ENCODE results near the gene LAMC2. TPM values are rescaled to one million over a fixed set of nuclear protein-coding genes. Genes with fewer than 3 reads are reported as not detected.

The LAMC2 gene
- total RNA-seq, 4 donors from 2014 or later: 24.2 to 46.5 (median 35.5) TPM

DNA sequence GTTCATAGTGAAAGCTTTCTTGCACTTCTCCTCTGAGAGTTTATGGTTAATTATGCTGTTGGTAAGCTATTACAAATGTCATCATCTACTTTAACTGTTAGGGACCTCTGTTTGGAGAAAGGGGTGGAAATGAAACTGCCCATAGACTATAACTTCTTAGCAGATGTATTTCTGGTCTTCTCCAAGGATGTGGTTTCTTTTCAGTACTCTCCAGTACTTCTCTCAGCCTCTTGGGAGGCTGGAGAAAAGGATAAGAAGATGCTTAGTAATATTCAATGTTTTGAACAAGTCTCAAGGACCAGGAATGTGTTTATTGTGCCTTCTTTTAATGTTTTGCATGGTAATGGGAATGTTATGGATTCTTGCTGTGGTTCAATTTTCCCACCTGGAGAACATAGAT, 60.4 kb downstream of the LAMC2 start:
- Histone ChIP-seq H3K4me3 (no peak overlapping the region), H3K4me1 (peaks cover 11% of the 10 kb centered on the region), H3K27me3 (no peaks in the 10 kb centered on the region), H3K27ac (no peak overlapping the region), H3K36me3 (no peaks in the 10 kb centered on the region), H3K9me3 (no peaks in the 10 kb centered on the region)
- TF ChIP-seq POLR2AphosphoS5 (IDR thresholded peaks at IDR 0.05) (no peak), EP300 (IDR thresholded peaks at IDR 0.05) (no peak), POLR2A (IDR thresholded peaks at IDR 0.05) (no peak)
- TF ChIP-seq, protein P1, sequence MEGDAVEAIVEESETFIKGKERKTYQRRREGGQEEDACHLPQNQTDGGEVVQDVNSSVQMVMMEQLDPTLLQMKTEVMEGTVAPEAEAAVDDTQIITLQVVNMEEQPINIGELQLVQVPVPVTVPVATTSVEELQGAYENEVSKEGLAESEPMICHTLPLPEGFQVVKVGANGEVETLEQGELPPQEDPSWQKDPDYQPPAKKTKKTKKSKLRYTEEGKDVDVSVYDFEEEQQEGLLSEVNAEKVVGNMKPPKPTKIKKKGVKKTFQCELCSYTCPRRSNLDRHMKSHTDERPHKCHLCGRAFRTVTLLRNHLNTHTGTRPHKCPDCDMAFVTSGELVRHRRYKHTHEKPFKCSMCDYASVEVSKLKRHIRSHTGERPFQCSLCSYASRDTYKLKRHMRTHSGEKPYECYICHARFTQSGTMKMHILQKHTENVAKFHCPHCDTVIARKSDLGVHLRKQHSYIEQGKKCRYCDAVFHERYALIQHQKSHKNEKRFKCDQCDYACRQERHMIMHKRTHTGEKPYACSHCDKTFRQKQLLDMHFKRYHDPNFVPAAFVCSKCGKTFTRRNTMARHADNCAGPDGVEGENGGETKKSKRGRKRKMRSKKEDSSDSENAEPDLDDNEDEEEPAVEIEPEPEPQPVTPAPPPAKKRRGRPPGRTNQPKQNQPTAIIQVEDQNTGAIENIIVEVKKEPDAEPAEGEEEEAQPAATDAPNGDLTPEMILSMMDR (IDR thresholded peaks at IDR 0.05): no peak
- no peak for DNase-seq (ENCODE audit: low spot score in 2 of 2)

DNA sequence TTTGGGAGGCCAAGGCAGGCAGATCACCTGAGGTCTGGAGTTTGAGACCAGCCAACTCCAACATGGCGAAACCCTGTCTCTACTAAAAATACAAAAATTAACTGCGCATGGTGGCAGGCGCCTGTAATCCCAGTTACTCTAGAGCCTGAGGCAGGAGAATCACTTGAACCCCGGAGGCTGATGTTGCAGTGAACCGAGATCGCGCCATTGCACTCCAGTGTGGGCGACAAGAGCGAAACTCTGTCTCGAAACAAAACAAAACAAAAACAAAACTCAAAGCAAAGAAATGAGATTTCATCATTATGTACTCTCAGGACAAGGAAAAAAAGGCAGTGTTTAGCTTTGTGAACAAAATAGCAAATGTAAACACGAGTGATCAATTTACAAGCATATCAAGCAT, 61.0 kb downstream of the LAMC2 start:
- H3K9me3 ChIP-seq: no peaks in the 10 kb centered on the region
- 97% methylated on average over 11 of the region's 11 CpGs for WGBS
- TF ChIP-seq POLR2A (IDR thresholded peaks at IDR 0.05) (no peak), POLR2AphosphoS5 (IDR thresholded peaks at IDR 0.05) (no peak), EP300 (IDR thresholded peaks at IDR 0.05) (no peak)
- TF ChIP-seq, protein P1 (IDR thresholded peaks at IDR 0.05): no peak
- H3K27ac ChIP-seq: no peak overlapping the region
- no peaks in the 10 kb centered on the region for H3K27me3 ChIP-seq
- no peak overlapping the region for H3K4me3 ChIP-seq
- DNase-seq (ENCODE audit: low spot score in 2 of 2): no peak
- H3K36me3 ChIP-seq: no peaks in the 10 kb centered on the region
- peaks cover 6% of the 10 kb centered on the region for H3K4me1 ChIP-seq

DNA sequence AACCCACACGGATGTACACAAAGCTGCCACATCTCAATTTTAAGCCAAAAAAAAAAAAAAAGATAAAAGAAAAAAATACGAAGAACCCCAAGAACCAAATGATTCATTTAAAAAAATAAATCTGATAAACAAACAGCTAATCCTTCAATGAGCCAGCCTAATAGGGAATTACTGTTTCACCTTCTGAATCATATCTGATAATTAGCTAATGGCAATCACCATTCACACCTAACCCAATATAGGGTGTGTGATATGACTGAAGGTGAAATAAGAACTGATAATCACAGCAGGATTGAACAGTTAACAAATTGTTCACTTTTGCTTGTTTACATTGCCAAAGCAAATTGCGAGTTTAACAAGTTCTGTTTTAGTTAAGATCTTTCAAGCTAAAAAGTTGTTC, 61.4 kb downstream of the LAMC2 start:
- Histone ChIP-seq H3K4me1 (peaks cover 6% of the 10 kb centered on the region), H3K4me3 (no peak overlapping the region), H3K9me3 (no peaks in the 10 kb centered on the region), H3K27me3 (no peaks in the 10 kb centered on the region), H3K27ac (no peak overlapping the region), H3K36me3 (no peaks in the 10 kb centered on the region)
- TF ChIP-seq POLR2A (IDR thresholded peaks at IDR 0.05): no peak
- no peak for TF ChIP-seq POLR2AphosphoS5 (IDR thresholded peaks at IDR 0.05)
- TF ChIP-seq EP300 (IDR thresholded peaks at IDR 0.05): no peak
- TF ChIP-seq, protein P1 (IDR thresholded peaks at IDR 0.05): no peak
- WGBS: 80% methylated on average over 3 of the region's 3 CpGs
- no peak for DNase-seq (ENCODE audit: low spot score in 2 of 2)

DNA sequence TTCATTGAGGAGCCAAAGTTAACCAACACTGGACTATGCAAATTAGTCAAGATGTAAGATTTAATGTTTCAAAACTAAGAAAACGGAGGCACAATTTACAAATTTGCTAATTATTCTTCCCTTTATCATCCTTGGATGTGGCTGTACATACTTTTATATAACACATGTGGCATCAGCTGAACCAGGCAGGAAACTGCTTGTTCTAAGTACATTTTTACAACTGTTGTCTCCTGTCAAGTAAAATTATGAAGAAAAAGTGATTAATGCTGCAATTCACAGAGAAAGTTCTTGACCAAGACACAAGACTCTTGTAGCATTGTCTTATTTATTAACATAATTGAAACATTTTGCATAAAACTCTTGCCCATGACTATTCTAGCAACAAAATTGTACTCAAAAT, 61.9 kb downstream of the LAMC2 start:
- Histone ChIP-seq H3K9me3 (no peaks in the 10 kb centered on the region), H3K4me1 (peaks cover 6% of the 10 kb centered on the region), H3K27me3 (no peaks in the 10 kb centered on the region), H3K4me3 (no peak overlapping the region), H3K27ac (no peak overlapping the region), H3K36me3 (no peaks in the 10 kb centered on the region)
- WGBS: 72% methylated on average over 1 of the region's 1 CpG
- no peak for TF ChIP-seq POLR2AphosphoS5 (IDR thresholded peaks at IDR 0.05)
- no peak for TF ChIP-seq EP300 (IDR thresholded peaks at IDR 0.05)
- TF ChIP-seq POLR2A (IDR thresholded peaks at IDR 0.05): no peak
- TF ChIP-seq, protein P1 (IDR thresholded peaks at IDR 0.05): no peak
- DNase-seq (ENCODE audit: low spot score in 2 of 2): no peak

DNA sequence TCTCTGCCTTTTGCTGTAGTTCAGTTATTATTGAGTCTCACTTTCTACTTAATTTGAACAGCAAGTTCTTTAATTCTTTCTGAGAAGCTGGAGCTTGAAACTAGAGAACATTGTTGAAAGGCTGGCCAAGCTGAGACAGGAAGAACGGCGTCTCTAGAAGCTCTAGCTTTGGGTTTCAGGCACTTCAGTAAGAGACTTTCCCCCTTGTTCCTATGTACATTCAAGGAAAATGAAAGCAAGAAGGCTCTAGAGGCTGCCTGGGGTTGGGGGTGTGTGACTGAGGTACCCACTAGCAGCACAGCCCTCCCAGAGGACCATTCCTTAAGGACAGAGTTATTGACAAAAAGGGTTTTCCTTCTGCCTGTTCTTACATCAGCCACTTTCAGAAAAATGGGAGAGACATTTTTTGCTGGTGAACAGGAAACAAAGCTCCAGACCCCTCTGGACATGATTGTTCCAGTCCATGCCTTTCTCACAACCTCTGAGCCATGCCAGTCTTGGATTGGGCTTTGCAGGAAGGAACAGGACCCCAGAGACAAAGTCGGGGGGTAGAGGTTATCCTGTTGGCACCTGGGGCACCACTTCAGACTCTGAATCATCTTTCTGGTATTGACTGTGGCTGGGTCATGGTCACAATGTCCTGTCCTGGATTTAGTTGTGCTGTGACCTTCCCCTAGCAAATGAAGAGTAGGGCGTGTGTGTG, 63.1 kb downstream of the LAMC2 start:
- WGBS: 85% methylated on average over 4 of the region's 4 CpGs
- Histone ChIP-seq H3K27ac (no peak overlapping the region), H3K36me3 (no peaks in the 10 kb centered on the region), H3K27me3 (no peaks in the 10 kb centered on the region), H3K9me3 (no peaks in the 10 kb centered on the region), H3K4me3 (no peak overlapping the region), H3K4me1 (peaks cover 2% of the 10 kb centered on the region)
- TF ChIP-seq, protein P1 (IDR thresholded peaks at IDR 0.05): no peak
- TF ChIP-seq EP300 (IDR thresholded peaks at IDR 0.05): no peak
- no peak for DNase-seq (ENCODE audit: low spot score in 2 of 2)
